Loucy (cell line): Measurements from ENCODE around the gene AP1S1.

Experiments used
- H2AFZ ChIP-seq: fragments of 200-600 bp; sonication (generic); 2 replicates; pipeline ENCODE4 v1.6.0; 2016; ENCODE audit warnings: antibody characterized with exemption, mild to moderate bottlenecking, low read length, moderate library complexity
- H3F3A ChIP-seq: fragments of 200-600 bp; 2 replicates; pipeline ENCODE4 v1.6.0; 2016; ENCODE audit warnings: antibody characterized with exemption, low read depth, mild to moderate bottlenecking
- H3K27me3 ChIP-seq: fragments of 200-600 bp; sonication (generic); 2 replicates; pipeline ENCODE4 v1.6.1; 2014; ENCODE audit warnings: low read length, mild to moderate bottlenecking; ENCODE audit not compliant: insufficient read depth, poor library complexity, severe bottlenecking
- H3K36me3 ChIP-seq: fragments of 200-600 bp; sonication (generic); 2 replicates; pipeline ENCODE4 v1.6.1; 2016; ENCODE audit warnings: low read length; ENCODE audit not compliant: insufficient read depth
- H3K4me1 ChIP-seq: fragments of 200-600 bp; sonication (generic); 2 replicates; pipeline ENCODE4 v1.5.1; 2014; ENCODE audit warnings: low read length, mild to moderate bottlenecking; ENCODE audit not compliant: insufficient read depth, poor library complexity, severe bottlenecking
- H3K4me2 ChIP-seq: fragments of 200-600 bp; sonication (generic); 2 replicates; pipeline ENCODE4 v1.6.0; 2014; ENCODE audit warnings: antibody characterized with exemption, low read length, low read depth, mild to moderate bottlenecking; ENCODE audit not compliant: poor library complexity, severe bottlenecking
- H3K4me3 ChIP-seq: fragments of 200-600 bp; sonication (generic); 2 replicates; pipeline ENCODE4 v1.5.1; 2014; ENCODE audit warnings: low read length, mild to moderate bottlenecking, mixed read lengths; ENCODE audit not compliant: poor library complexity, severe bottlenecking
- H3K79me2 ChIP-seq: fragments of 200-600 bp; sonication (generic); 2 replicates; pipeline ENCODE4 v1.6.1; 2014; ENCODE audit warnings: low read length; ENCODE audit not compliant: insufficient read depth
- H3K9ac ChIP-seq: fragments of 200-600 bp; sonication (generic); 2 replicates; pipeline ENCODE4 v1.6.0; 2014; ENCODE audit warnings: mild to moderate bottlenecking, low read depth, low read length, moderate library complexity; ENCODE audit not compliant: poor library complexity, severe bottlenecking
- H3K9me2 ChIP-seq: fragments of 200-600 bp; sonication (generic); replicated peaks from 2 replicates; pipeline ENCODE4 v1.6.1; 2016; ENCODE audit warnings: low read depth, low read length, mixed read lengths
- H3K9me3 ChIP-seq: fragments of 200-600 bp; sonication (generic); 2 replicates; pipeline ENCODE4 v1.6.1; 2014; ENCODE audit warnings: mild to moderate bottlenecking, antibody characterized with exemption, low read length, low read depth; ENCODE audit not compliant: insufficient read depth
- H4K20me1 ChIP-seq: fragments of 200-600 bp; sonication (generic); 2 replicates; pipeline ENCODE4 v1.6.0; 2014; ENCODE audit warnings: antibody characterized with exemption, low read length, mild to moderate bottlenecking; ENCODE audit not compliant: insufficient read depth, poor library complexity, severe bottlenecking
- EZH2phosphoT487 ChIP-seq: fragments of 200-600 bp; IDR thresholded peaks from 2 replicates; pipeline ENCODE4 v1.6.1; 2018; ENCODE audit warnings: antibody characterized with exemption, mild to moderate bottlenecking, moderate library complexity, borderline replicate concordance
- TF ChIP-seq, protein P1 (sequence below): fragments of 200-600 bp; sonication (generic); conservative IDR thresholded peaks from 2 replicates; pipeline ENCODE4 v1.5.1; 2014; ENCODE audit warnings: mild to moderate bottlenecking, antibody characterized with exemption, low read length

Gene AP1S1

DNA sequence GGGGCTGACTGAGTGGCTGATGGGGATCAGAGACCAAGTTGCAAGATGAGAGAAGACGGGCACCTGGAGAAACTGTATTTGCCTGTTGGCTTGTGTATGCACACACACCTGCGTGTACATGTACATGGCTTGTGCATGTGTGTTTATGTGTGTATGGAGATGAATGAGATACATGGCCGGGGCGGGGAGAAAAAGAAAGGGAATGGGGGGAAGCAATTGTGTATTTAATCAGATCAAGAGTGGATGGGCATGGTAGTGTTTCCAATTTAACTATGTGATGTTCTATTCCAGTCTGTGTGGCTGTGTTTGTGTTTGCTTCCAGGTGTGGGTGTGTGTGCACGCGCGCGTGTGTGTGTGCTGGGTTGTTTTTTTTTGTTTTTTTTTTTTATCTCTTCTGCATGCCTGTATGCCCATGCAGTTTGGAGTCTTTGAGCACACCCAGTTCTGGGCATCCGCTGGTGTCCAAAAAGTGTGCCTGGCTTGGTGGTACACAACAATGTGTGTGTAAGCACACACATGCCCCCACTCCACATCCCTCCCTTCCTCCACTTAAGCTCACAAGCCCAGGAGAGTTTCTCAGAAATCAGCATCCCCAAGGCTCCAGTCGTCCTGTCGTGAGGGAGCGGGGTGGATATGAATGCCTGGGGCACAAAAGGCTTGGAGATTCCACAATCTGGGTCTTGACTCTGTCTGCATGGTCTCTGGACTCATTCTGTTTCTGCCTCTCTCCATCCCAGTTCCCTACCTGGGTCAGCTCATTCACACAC lies 13.6 kb downstream of the AP1S1 start:
- Histone ChIP-seq H3K4me3 (no peak overlapping the region), H3F3A (no peaks in the 10 kb centered on the region), H3K79me2 (0 out of 2 replicates have a peak, but pooled peaks cover 6% of the 10 kb centered on the region), H3K9me2 (no peaks in the 10 kb centered on the region), H3K36me3 (no peaks in the 10 kb centered on the region), H3K9me3 (no peaks in the 10 kb centered on the region), H2AFZ (no peak overlapping the region), H3K4me1 (peaks cover 41% of the 10 kb centered on the region), H3K9ac (no peak overlapping the region), H3K4me2 (peak overlapping the region; percentile 62), H3K27me3 (no peaks in the 10 kb centered on the region), H4K20me1 (peaks cover 16% of the 10 kb centered on the region)
- TF ChIP-seq, protein P1, sequence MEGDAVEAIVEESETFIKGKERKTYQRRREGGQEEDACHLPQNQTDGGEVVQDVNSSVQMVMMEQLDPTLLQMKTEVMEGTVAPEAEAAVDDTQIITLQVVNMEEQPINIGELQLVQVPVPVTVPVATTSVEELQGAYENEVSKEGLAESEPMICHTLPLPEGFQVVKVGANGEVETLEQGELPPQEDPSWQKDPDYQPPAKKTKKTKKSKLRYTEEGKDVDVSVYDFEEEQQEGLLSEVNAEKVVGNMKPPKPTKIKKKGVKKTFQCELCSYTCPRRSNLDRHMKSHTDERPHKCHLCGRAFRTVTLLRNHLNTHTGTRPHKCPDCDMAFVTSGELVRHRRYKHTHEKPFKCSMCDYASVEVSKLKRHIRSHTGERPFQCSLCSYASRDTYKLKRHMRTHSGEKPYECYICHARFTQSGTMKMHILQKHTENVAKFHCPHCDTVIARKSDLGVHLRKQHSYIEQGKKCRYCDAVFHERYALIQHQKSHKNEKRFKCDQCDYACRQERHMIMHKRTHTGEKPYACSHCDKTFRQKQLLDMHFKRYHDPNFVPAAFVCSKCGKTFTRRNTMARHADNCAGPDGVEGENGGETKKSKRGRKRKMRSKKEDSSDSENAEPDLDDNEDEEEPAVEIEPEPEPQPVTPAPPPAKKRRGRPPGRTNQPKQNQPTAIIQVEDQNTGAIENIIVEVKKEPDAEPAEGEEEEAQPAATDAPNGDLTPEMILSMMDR, result no peak
- TF ChIP-seq EZH2phosphoT487, result no peak

DNA sequence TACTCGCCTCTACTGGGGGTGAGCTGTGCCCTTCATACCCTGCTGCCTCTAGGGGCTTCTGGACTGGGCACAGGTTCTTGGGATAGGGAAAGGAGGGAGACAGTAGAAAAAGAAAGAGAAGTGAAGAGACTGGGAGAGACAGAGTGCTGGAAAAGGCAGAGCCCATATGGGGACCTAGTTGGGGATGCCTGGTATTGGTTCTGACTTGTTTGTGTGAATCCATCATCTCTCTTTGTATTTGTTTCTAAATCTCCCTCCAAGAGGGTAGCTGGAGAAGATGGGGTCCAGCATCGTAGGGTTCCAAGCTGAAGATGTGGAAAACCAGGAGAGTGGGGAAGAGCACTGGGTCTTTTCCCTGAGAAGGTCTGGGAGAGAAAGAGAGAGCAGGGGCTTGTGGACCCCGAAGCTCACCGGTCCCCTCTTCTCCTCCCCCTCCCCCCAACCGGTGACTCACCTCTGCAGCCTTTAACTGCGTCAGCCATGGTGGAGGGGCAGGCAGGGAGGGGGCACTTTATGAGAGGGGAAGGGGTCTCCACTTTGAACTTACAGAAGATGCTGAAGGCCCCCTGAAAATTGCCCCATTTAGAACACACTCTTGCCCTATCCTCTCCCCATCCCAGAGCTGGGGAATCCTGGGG lies 14.3 kb downstream of the AP1S1 start:
- TF ChIP-seq, protein P1, result no peak
- no peak for TF ChIP-seq EZH2phosphoT487
- Histone ChIP-seq H4K20me1 (peaks cover 16% of the 10 kb centered on the region), H3K9me3 (no peaks in the 10 kb centered on the region), H3F3A (no peaks in the 10 kb centered on the region), H3K4me1 (peaks cover 41% of the 10 kb centered on the region), H3K36me3 (no peaks in the 10 kb centered on the region), H2AFZ (no peak overlapping the region), H3K9me2 (no peaks in the 10 kb centered on the region), H3K4me2 (no peak overlapping the region), H3K9ac (no peak overlapping the region), H3K4me3 (no peak overlapping the region), H3K79me2 (0 out of 2 replicates have a peak, but pooled peaks cover 6% of the 10 kb centered on the region), H3K27me3 (no peaks in the 10 kb centered on the region)

DNA sequence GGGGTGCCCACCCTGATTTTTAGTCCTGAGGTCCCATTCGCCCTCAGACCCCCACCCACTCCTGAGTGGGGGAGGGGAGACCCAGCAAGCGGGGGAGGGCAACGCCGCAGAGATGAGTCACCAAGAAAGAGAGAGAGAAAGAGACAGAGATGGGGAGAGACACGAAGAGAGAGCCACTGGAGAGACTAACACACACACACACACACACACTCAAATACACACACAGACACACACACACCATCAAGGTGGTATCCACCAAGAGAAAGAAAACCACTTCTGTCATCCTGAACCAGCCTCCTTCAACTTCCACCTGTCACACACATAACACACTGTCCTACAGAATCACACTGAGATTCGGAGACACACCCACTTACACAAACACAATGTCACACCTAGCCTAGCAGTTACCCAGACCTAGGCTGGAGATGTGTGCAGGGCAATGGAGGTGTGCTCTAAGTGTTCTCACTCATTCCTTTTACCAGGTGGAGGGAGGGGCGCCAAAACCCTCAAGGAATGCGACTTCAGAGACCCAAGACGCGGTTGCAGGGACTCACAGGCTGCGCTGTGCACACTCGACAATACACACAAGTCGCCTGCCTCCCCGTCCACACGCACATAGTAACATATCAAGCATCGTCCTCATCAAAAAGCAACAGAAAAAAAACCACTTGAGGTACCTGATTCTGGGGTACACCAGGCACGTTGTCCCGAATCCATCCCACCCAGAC lies 15.0 kb downstream of the AP1S1 start:
- Histone ChIP-seq H3F3A (no peaks in the 10 kb centered on the region), H3K79me2 (0 out of 2 replicates have a peak, but pooled peaks cover 2% of the 10 kb centered on the region), H3K36me3 (no peaks in the 10 kb centered on the region), H2AFZ (peak overlapping the region; percentile 78), H3K9me3 (no peaks in the 10 kb centered on the region), H3K9me2 (no peaks in the 10 kb centered on the region), H4K20me1 (peaks cover 10% of the 10 kb centered on the region), H3K4me2 (peak overlapping the region; percentile 82), H3K4me1 (peaks cover 41% of the 10 kb centered on the region), H3K4me3 (peak overlapping the region; percentile 61), H3K27me3 (no peaks in the 10 kb centered on the region), H3K9ac (no peak overlapping the region)
- no peak for TF ChIP-seq EZH2phosphoT487
- TF ChIP-seq, protein P1, result no peak
